ENCODE results near the gene PCP2. TPM values are rescaled to one million over a fixed set of nuclear protein-coding genes. Genes with fewer than 3 reads are reported as not detected.

Gene PCP2
- total RNA-seq, 4 donors from 2014 or later = not detected

DNA sequence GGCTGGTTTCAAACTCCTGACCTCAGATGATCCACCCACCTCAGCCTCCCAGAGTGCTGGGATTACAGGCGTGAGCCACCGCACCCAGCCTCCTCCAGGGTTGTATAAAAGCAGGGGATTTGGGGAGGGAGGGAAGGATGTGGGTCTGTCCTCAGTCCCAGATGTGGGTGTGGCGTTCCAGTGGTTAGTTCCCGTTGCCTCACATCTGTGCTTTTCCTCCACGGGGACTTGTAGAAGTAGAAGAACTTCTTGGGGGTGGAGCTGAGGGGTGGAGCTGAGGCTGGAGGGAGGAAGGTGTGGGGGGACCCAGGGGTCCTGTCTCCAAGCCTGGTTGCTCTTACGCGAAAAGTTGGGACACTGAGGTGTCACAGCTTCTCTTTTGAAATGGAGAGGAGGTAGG, 42.9 kb upstream of the PCP2 start:
- no peak overlapping the region for H3K27ac ChIP-seq
- no peak for ATAC-seq
- peak in 1 of 2 donors; percentile 19 for DNase-seq
- no peak overlapping the region for H3K4me3 ChIP-seq
- peaks cover 0 to 2% of the 10 kb centered on the region in 2 donors for H3K4me1 ChIP-seq
- no peaks in the 10 kb centered on the region for H3K9me3 ChIP-seq
- intact Hi-C loops (cut with DNase I; ENCODE audit: low total_unique reads) = no loop called here
- no peak for TF ChIP-seq POLR2A (IDR thresholded peaks at IDR 0.05)
- TF ChIP-seq, protein P1, sequence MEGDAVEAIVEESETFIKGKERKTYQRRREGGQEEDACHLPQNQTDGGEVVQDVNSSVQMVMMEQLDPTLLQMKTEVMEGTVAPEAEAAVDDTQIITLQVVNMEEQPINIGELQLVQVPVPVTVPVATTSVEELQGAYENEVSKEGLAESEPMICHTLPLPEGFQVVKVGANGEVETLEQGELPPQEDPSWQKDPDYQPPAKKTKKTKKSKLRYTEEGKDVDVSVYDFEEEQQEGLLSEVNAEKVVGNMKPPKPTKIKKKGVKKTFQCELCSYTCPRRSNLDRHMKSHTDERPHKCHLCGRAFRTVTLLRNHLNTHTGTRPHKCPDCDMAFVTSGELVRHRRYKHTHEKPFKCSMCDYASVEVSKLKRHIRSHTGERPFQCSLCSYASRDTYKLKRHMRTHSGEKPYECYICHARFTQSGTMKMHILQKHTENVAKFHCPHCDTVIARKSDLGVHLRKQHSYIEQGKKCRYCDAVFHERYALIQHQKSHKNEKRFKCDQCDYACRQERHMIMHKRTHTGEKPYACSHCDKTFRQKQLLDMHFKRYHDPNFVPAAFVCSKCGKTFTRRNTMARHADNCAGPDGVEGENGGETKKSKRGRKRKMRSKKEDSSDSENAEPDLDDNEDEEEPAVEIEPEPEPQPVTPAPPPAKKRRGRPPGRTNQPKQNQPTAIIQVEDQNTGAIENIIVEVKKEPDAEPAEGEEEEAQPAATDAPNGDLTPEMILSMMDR (IDR thresholded peaks at IDR 0.05 in 4 of 5, conservative IDR thresholded peaks at IDR 0.05 in 1 of 5) = no peak
- no peaks in the 10 kb centered on the region for H3K36me3 ChIP-seq
- peaks cover 6 to 19% (median 18%) of the 10 kb centered on the region in 3 donors for H3K27me3 ChIP-seq
- in situ Hi-C loops (cut with MboI; ENCODE audit: low sequenced_read_pairs in 4 of 4) = loop anchor here in 1 of 4 donors (10.0 kb wide), 1 partner anchor 112 kb away; no protein-coding TSS in a partner anchor

DNA sequence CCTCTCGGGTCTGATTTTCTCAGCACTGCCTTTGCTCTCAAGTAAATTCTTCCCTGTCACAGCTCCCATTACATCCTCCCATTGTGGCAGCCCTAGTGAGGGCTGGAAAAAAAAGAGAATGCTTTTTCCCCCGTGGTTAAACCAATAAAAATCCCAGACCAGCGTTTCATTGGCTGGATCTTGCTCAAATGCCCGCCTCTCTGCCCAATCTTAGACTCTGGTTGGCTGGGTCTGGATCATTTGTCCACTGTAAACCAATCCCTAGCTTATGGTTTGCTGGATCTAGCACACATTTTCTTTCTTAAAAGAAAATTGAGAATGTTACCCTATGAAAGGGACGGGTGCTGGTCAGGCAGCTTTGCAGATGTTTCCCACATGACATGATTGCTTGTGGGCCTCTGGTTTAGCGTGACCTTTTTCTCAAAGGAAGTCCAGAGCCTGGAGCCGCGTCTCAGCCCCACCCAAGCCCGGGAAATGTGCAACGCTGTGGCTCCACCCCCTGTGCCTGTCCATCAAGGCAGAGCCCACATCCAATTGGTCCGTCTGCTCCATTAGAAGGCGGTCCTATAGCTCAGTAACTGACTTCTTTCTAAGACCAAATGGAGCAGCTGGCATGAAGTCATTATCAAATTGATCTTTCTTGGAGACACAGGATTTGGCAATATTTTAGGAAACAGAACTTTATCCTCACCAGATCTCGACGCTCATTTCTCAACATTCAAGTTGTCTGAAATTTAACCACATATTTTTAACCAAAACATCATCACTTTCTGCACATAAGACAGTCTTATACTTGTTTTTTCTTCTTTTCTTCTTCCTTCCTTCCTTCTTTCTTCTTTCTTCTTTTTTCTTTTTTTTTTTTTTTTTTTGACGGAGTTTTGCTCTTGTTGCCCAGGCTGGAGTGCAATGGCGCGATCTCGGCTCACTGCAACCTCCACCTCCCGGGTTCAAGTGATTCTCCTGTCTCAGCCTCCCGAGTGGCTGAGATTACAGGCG, 40.8 kb upstream of the PCP2 start:
- Histone ChIP-seq H3K36me3 (no peaks in the 10 kb centered on the region), H3K27ac (no peak overlapping the region), H3K4me3 (no peak overlapping the region), H3K9me3 (no peaks in the 10 kb centered on the region), H3K4me1 (no peaks in the 10 kb centered on the region), H3K27me3 (peaks cover 13 to 27% (median 18%) of the 10 kb centered on the region in 3 donors)
- ATAC-seq (no peak), DNase-seq (peak; percentile 30 to 42)
- TF ChIP-seq, protein P1 (IDR thresholded peaks at IDR 0.05 in 4 of 5, conservative IDR thresholded peaks at IDR 0.05 in 1 of 5) = no peak
- TF ChIP-seq POLR2A (IDR thresholded peaks at IDR 0.05) = no peak
- intact Hi-C loops (cut with DNase I; ENCODE audit: low total_unique reads) = no loop called here
- in situ Hi-C loops (cut with MboI; ENCODE audit: low sequenced_read_pairs in 4 of 4) = loop anchor here in 1 of 4 donors (10.0 kb wide), 1 partner anchor 110 kb away; no protein-coding TSS in a partner anchor

DNA sequence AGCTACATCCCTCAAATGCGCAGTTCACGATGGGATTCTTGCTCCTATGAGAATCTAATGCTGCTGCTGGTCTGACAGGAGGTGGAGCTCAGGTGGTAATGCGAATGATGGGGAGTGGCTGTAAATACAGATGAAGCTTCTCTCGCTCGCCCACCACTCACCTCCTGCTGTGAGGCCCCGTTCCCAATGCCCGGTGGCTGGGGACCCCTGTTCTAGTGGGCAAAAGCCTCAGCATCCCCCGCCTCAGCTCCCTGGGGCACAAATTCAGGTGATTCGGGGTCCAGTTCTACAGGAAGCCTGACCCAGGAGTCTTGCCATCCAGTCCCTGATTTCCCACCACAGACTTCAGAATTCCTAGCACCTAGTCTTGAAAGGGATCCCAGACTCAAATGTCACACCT, 39.0 kb upstream of the PCP2 start:
- in situ Hi-C loops (cut with MboI; ENCODE audit: low sequenced_read_pairs in 4 of 4) = loop anchor here in 1 of 4 donors (10.0 kb wide), 1 partner anchor 108 kb away; no protein-coding TSS in a partner anchor
- Histone ChIP-seq H3K4me1 (no peaks in the 10 kb centered on the region), H3K36me3 (no peaks in the 10 kb centered on the region), H3K9me3 (no peaks in the 10 kb centered on the region), H3K27ac (no peak overlapping the region), H3K27me3 (peaks cover 13 to 27% (median 18%) of the 10 kb centered on the region in 3 donors), H3K4me3 (no peak overlapping the region)
- intact Hi-C loops (cut with DNase I; ENCODE audit: low total_unique reads) = no loop called here
- DNase-seq = no peak
- ATAC-seq = no peak
- TF ChIP-seq, protein P1 (IDR thresholded peaks at IDR 0.05 in 4 of 5, conservative IDR thresholded peaks at IDR 0.05 in 1 of 5) = no peak
- no peak for TF ChIP-seq POLR2A (IDR thresholded peaks at IDR 0.05)

DNA sequence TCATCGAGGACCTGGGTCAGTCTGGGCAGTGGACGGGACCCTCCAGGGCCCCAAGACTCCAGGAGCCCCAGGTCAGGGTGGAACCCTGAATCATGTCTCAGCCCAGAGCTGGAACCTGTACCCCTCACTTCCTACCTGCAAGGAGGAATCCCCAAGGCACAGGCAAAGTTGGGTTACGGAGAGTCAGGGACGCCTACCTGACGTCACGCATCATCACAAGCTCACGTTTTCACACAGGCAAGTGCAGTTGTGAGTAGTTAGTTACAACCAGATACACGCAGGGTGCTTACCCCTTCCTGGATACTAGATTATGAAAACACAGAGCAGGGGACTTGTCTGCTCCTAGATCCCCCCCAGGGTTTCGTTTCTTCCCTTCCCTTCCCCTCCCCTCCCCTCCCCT, 37.3 kb upstream of the PCP2 start:
- H3K9me3 ChIP-seq = no peaks in the 10 kb centered on the region
- H3K4me3 ChIP-seq = no peak overlapping the region
- no peaks in the 10 kb centered on the region for H3K4me1 ChIP-seq
- no peak overlapping the region for H3K27ac ChIP-seq
- in situ Hi-C loops (cut with MboI; ENCODE audit: low sequenced_read_pairs in 4 of 4) = loop anchor here in 1 of 4 donors (10.0 kb wide), 1 partner anchor 106 kb away; no protein-coding TSS in a partner anchor
- peaks cover 8 to 27% (median 13%) of the 10 kb centered on the region in 3 donors for H3K27me3 ChIP-seq
- intact Hi-C loops (cut with DNase I; ENCODE audit: low total_unique reads) = no loop called here
- no peak for ATAC-seq
- TF ChIP-seq, protein P1 (IDR thresholded peaks at IDR 0.05 in 4 of 5, conservative IDR thresholded peaks at IDR 0.05 in 1 of 5) = no peak
- no peak for TF ChIP-seq POLR2A (IDR thresholded peaks at IDR 0.05)
- no peak for DNase-seq
- no peaks in the 10 kb centered on the region for H3K36me3 ChIP-seq

All from gastrocnemius medialis (tissue), 4 donors.